Mucosa of stomach (tissue), 1 donor: Measurements from ENCODE around the gene TPP2.

Source experiments
- H3K27me3 ChIP-seq: one replicate; pipeline ENCODE4 v1.7.0; 2013; ENCODE audit warnings: mild to moderate bottlenecking, low read length; ENCODE audit not compliant: control insufficient read depth, insufficient read depth
- H3K36me3 ChIP-seq: one replicate; pipeline ENCODE4 v1.7.0; 2013; ENCODE audit warnings: low read length; ENCODE audit not compliant: control insufficient read depth, insufficient read depth
- H3K4me1 ChIP-seq: one replicate; pipeline ENCODE4 v1.7.0; 2013; ENCODE audit warnings: mild to moderate bottlenecking, low read length; ENCODE audit not compliant: control insufficient read depth, insufficient read depth
- H3K4me3 ChIP-seq: one replicate; pipeline ENCODE4 v1.7.0; 2013; ENCODE audit warnings: low read length
- H3K9ac ChIP-seq: one replicate; pipeline ENCODE4 v1.7.0; 2013; ENCODE audit warnings: mild to moderate bottlenecking, low read length, moderate library complexity
- H3K9me3 ChIP-seq: one replicate; pipeline ENCODE4 v1.7.0; 2013; ENCODE audit warnings: mild to moderate bottlenecking, low read length, moderate library complexity; ENCODE audit not compliant: control insufficient read depth
- donor health status: Pancreatic carcinoma.

Gene TPP2

DNA sequence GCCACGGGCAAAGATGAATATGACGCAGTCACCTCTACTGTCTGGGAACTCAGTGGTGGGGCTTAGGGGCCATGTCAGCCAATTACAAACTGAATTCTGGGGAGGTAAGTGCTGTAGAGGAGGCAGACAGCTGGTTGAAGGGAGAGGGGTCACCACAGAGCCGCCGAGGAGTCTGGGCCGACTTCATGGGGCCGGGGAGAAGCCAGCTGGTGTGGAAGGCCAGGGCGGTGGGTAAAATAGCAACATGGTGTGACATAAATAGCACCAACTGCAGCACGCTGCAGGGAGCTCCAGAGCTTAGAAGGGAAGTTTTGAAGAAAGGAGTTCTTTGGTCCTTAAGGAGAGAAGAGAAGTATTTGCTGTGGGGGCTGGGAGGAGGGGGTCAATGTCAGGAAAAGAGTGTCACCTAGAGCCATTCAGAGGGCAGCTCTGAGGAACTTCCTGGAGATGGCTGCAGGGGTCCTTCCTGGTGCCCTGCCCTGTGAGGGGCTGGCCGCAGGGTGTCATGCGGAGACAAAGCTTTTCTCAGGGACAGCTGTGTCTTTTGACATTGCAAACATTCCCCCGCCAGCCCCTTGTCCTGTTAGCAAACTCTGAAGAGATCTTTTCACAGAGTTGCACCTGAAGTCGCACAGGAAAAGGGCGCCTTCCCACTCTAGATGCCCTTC is 91.7 kb downstream of the TPP2 start:
- H3K27me3 ChIP-seq, result peaks cover 14% of the 10 kb centered on the region
- no peak overlapping the region for H3K4me3 ChIP-seq
- no peaks in the 10 kb centered on the region for H3K36me3 ChIP-seq
- H3K9me3 ChIP-seq, result no peaks in the 10 kb centered on the region
- H3K4me1 ChIP-seq, result no peaks in the 10 kb centered on the region
- no peak overlapping the region for H3K9ac ChIP-seq

GRCh38 chr13:102690883-102691282 is 94.1 kb downstream of the TPP2 start:
- H3K9ac ChIP-seq, result no peak overlapping the region
- H3K36me3 ChIP-seq, result no peaks in the 10 kb centered on the region
- H3K4me1 ChIP-seq, result no peaks in the 10 kb centered on the region
- H3K4me3 ChIP-seq, result no peak overlapping the region
- H3K27me3 ChIP-seq, result peaks cover 14% of the 10 kb centered on the region
- no peaks in the 10 kb centered on the region for H3K9me3 ChIP-seq

DNA sequence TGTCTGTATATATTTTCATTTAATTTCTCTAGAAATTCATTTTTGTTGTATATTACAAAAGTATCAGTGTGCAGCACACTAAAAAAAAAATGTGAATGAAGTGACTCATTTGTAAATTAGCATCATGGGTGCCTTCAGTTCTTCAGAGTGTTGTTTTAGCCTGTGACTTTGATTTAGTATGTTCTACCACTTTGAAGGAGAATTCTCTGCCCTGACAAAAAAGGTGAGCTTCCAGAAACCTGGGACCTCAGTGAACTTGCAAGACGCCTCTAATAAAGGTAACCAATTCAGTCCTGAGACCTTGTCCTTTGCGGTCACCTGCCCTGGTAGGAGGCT is 95.7 kb downstream of the TPP2 start:
- no peak overlapping the region for H3K9ac ChIP-seq

GRCh38 chr13:102693250-102693649 is 96.5 kb downstream of the TPP2 start:
- Histone ChIP-seq H3K36me3 (no peaks in the 10 kb centered on the region), H3K9ac (no peak overlapping the region), H3K27me3 (peaks cover 9% of the 10 kb centered on the region), H3K9me3 (no peaks in the 10 kb centered on the region), H3K4me3 (no peak overlapping the region), H3K4me1 (no peaks in the 10 kb centered on the region)

More for the DNA sequence above, 95.7 kb downstream of the TPP2 start:
- Histone ChIP-seq H3K36me3 (no peaks in the 10 kb centered on the region), H3K4me1 (no peaks in the 10 kb centered on the region), H3K4me3 (no peak overlapping the region), H3K27me3 (peaks cover 9% of the 10 kb centered on the region), H3K9me3 (no peaks in the 10 kb centered on the region)

GRCh38 chr13:102693776-102694175 is 97.0 kb downstream of the TPP2 start:
- peaks cover 9% of the 10 kb centered on the region for H3K27me3 ChIP-seq
- no peak overlapping the region for H3K9ac ChIP-seq
- no peaks in the 10 kb centered on the region for H3K4me1 ChIP-seq
- no peak overlapping the region for H3K4me3 ChIP-seq
- no peaks in the 10 kb centered on the region for H3K9me3 ChIP-seq
- no peaks in the 10 kb centered on the region for H3K36me3 ChIP-seq

GRCh38 chr13:102694937-102695336 is 98.2 kb downstream of the TPP2 start, which contains the start of gene METTL21C:
METTL21C (minus strand) TSS chr13:102695044; CDS start chr13:102694498, 546 bp downstream.
- Histone ChIP-seq H3K9me3 (no peaks in the 10 kb centered on the region), H3K4me3 (no peak within 1 kb of the TSS), H3K4me1 (no peaks in the 10 kb centered on the region), H3K9ac (no peak within 1 kb of the TSS), H3K36me3 (no peaks in the 10 kb centered on the region), H3K27me3 (peaks cover 6% of the 10 kb centered on the region)

- no peak overlapping the region for H3K9ac ChIP-seq
- H3K27me3 ChIP-seq, result peaks cover 6% of the 10 kb centered on the region
- no peaks in the 10 kb centered on the region for H3K36me3 ChIP-seq
- no peaks in the 10 kb centered on the region for H3K9me3 ChIP-seq
- H3K4me3 ChIP-seq, result no peak overlapping the region
- H3K4me1 ChIP-seq, result no peaks in the 10 kb centered on the region
These were observed 99.7 kb downstream of the TPP2 start for GRCh38 chr13:102696465-102696864.

DNA sequence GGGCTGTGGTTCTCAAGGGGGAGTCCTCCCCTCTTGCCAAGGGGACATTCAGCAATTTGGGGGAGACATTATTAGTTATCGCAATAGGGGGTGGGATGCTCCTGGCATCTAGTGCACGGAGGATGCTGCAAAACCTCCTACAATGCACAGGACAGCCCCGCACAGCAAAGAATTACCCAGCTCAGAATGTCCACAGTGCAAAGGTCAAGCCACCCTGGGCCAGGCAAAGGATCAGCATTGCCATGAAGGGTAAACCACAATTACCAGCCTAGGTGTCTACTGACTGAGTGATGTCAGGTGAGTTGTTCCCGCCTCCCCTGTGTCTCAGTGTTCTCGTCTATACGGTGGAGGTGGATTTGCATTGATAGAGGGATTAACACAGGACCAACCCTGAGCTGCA is 100.5 kb downstream of the TPP2 start:
- H3K36me3 ChIP-seq, result no peaks in the 10 kb centered on the region
- H3K9me3 ChIP-seq, result no peaks in the 10 kb centered on the region
- H3K27me3 ChIP-seq, result peaks cover 6% of the 10 kb centered on the region
- no peak overlapping the region for H3K4me3 ChIP-seq
- H3K4me1 ChIP-seq, result no peaks in the 10 kb centered on the region
- no peak overlapping the region for H3K9ac ChIP-seq

- Histone ChIP-seq H3K27me3 (no peaks in the 10 kb centered on the region), H3K4me1 (no peaks in the 10 kb centered on the region), H3K9me3 (no peaks in the 10 kb centered on the region), H3K9ac (no peak overlapping the region), H3K36me3 (no peaks in the 10 kb centered on the region), H3K4me3 (no peak overlapping the region)
These were observed 101.3 kb downstream of the TPP2 start for GRCh38 chr13:102697929-102698648.

GRCh38 chr13:102698649-102698980 is 101.8 kb downstream of the TPP2 start:
- no peak overlapping the region for H3K9ac ChIP-seq
- no peaks in the 10 kb centered on the region for H3K36me3 ChIP-seq
- no peaks in the 10 kb centered on the region for H3K27me3 ChIP-seq
- no peak overlapping the region for H3K4me3 ChIP-seq
- H3K4me1 ChIP-seq, result no peaks in the 10 kb centered on the region
- no peaks in the 10 kb centered on the region for H3K9me3 ChIP-seq

- H3K27me3 ChIP-seq, result no peaks in the 10 kb centered on the region
These were observed 102.7 kb downstream of the TPP2 start for GRCh38 chr13:102699504-102699903.

DNA sequence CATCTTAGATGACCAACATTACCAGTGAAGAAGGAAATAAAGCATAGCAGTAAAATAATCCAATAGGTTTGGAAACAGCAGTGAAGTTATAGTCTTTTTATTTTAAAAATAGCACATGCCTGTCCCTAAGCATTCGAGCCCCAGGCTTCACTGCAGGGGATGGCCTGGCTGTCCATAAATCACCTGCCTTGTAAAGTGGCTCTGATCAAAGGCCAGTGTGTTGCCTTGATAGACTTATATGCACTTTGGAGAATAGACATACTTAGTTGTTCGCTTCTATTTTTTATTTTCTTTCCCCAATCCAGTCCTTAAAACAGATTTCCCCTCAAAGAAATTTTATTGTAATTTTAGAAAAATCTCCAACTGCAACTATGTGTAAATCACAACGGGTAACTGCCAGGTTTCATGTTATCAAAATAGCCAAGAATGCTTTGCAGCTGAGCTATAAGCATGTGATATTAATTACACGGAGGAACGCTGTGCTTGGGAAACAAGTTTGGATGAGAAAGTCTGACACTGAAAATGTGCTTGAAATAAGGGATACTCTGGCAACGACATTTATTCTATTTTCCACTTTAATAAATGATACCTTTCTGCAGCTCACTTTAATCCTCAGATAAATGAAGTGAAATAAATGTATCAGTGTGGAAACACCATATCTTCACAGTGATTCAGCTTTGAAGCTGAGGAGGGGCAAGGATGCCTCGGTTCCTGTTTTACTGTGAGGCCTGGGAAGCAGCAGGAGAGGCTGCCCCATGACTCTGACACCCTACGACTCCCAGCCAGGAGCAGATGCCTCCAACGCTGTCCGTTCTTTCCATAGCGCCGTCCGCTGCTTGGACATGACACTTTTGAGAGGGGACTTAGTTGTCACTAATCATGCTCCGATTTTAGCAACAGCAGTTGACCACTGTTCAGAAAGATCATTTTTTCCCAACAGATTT is 103.6 kb downstream of the TPP2 start:
- no peak overlapping the region for H3K4me3 ChIP-seq

More at GRCh38 chr13:102699504-102699903, 102.7 kb downstream of the TPP2 start:
- Histone ChIP-seq H3K4me3 (no peak overlapping the region), H3K9me3 (no peaks in the 10 kb centered on the region), H3K9ac (no peak overlapping the region), H3K36me3 (no peaks in the 10 kb centered on the region), H3K4me1 (no peaks in the 10 kb centered on the region)

More for the DNA sequence above, 103.6 kb downstream of the TPP2 start:
- Histone ChIP-seq H3K36me3 (no peaks in the 10 kb centered on the region), H3K9ac (no peak overlapping the region), H3K4me1 (no peaks in the 10 kb centered on the region), H3K9me3 (no peaks in the 10 kb centered on the region), H3K27me3 (no peaks in the 10 kb centered on the region)
